CD14-positive monocyte (primary cell): ENCODE measurements around the gene TSEN34. TPM values are rescaled to one million over a fixed set of nuclear protein-coding genes. Genes with fewer than 3 reads are reported as not detected.
A peak's percentile ranks its signal among the peaks of the same experiment; 100 is the strongest.
"Not testable (repeated sequence)": the region's sequence is repeated elsewhere in the genome, so short reads cannot be mapped to it uniquely, and the experiment has no call there.

Experiments
- DNase-seq, 3 donors: peaks; one replicate each; pipeline ENCODE4 v3.0.0-alpha.2; 2011 to 2022
- H2AFZ ChIP-seq: 2 replicates; pipeline ENCODE4 v1.6.0; 2012; ENCODE audit warnings: mild to moderate bottlenecking, low read depth, low read length, inconsistent platforms; ENCODE audit not compliant: insufficient read depth, poor library complexity, severe bottlenecking
- H3K27ac ChIP-seq, 2 donors: 1 replicate in 1 of 2; 2 replicates in 1 of 2; pipeline ENCODE4 v1.5.1; 2012 to 2013; ENCODE audit warnings: low read length in 2 of 2, control low read depth in 1 of 2, inconsistent platforms in 1 of 2, low read depth in 1 of 2, mild to moderate bottlenecking in 1 of 2
- H3K27me3 ChIP-seq, 2 donors: one replicate each; pipeline versions ENCODE4 v1.6.0 to v1.6.1; 2011 to 2013; ENCODE audit warnings: low read length in 2 of 2; ENCODE audit not compliant: control insufficient read depth in 2 of 2, insufficient read depth in 2 of 2
- H3K36me3 ChIP-seq, 2 donors: replicated peaks in 1 of 2; 1 replicate in 1 of 2; 2 replicates in 1 of 2; pipeline versions ENCODE4 v1.5.1 to v1.6.1; 2012 to 2013; ENCODE audit warnings: low read length in 2 of 2, control low read depth in 1 of 2, inconsistent platforms in 1 of 2, mild to moderate bottlenecking in 1 of 2; ENCODE audit not compliant: insufficient read depth in 2 of 2, control insufficient read depth in 1 of 2
- H3K4me1 ChIP-seq, 2 donors: 1 replicate in 1 of 2; 2 replicates in 1 of 2; pipeline versions ENCODE4 v1.5.1 to v1.6.1; 2012 to 2013; ENCODE audit warnings: low read length in 2 of 2, control low read depth in 1 of 2, inconsistent platforms in 1 of 2, mild to moderate bottlenecking in 1 of 2, moderate library complexity in 1 of 2; ENCODE audit not compliant: insufficient read depth in 2 of 2, control insufficient read depth in 1 of 2
- H3K4me2 ChIP-seq: replicated peaks from 2 replicates; pipeline ENCODE3; 2012; ENCODE audit warnings: low read length, moderate library complexity, mild to moderate bottlenecking; ENCODE audit not compliant: poor library complexity, severe bottlenecking; ENCODE audit errors: extremely low read depth
- H3K4me3 ChIP-seq, 3 experiments: fragments of 200-600 bp in 1 of 3; sonication (generic) in 1 of 3; replicated peaks in 1 of 3; 1 replicate in 2 of 3; 2 replicates in 1 of 3; pipeline ENCODE4 v1.5.1; 2011 to 2013; ENCODE audit warnings: low read length in 3 of 3, mild to moderate bottlenecking in 3 of 3, control low read depth in 2 of 3, low read depth in 2 of 3, inconsistent platforms in 1 of 3, moderate library complexity in 1 of 3
- H3K79me2 ChIP-seq: 2 replicates; pipeline ENCODE4 v1.6.0; 2012; ENCODE audit warnings: mild to moderate bottlenecking, control low read depth, inconsistent platforms, low read length, moderate library complexity; ENCODE audit not compliant: insufficient read depth
- H3K9ac ChIP-seq: 2 replicates; pipeline ENCODE4 v1.6.0; 2017; ENCODE audit warnings: low read length, mild to moderate bottlenecking; ENCODE audit not compliant: insufficient read depth, poor library complexity, severe bottlenecking
- H3K9me3 ChIP-seq, 2 donors: replicated peaks in 1 of 2; 1 replicate in 1 of 2; 2 replicates in 1 of 2; pipeline versions ENCODE4 v1.5.1 to v1.6.1; 2012 to 2013; ENCODE audit warnings: low read length in 2 of 2, control low read depth in 1 of 2; ENCODE audit not compliant: control insufficient read depth in 1 of 2, insufficient read depth in 1 of 2
- H4K20me1 ChIP-seq: 2 replicates; pipeline ENCODE4 v1.6.0; 2012; ENCODE audit warnings: mild to moderate bottlenecking, low read length, control low read depth, moderate library complexity; ENCODE audit not compliant: insufficient read depth
- H3K27ac Mint-ChIP-seq, 7 donors: one replicate each; pipeline ENCODE4 v1.8.0; 2020; ENCODE audit warnings: mild to moderate bottlenecking in 7 of 7, mixed read lengths in 7 of 7, moderate library complexity in 6 of 7, inconsistent platforms in 2 of 7
- H3K27me3 Mint-ChIP-seq, 3 donors: one replicate each; pipeline ENCODE4 v1.8.0; 2021 to 2022; ENCODE audit warnings: low read depth in 3 of 3, mild to moderate bottlenecking in 3 of 3, mixed read lengths in 3 of 3, moderate library complexity in 3 of 3, inconsistent platforms in 1 of 3
- H3K36me3 Mint-ChIP-seq, 2 donors: one replicate each; pipeline ENCODE4 v1.8.0; 2020; ENCODE audit warnings: mixed read lengths in 2 of 2, inconsistent platforms in 1 of 2, mild to moderate bottlenecking in 1 of 2
- H3K4me1 Mint-ChIP-seq: one replicate; pipeline ENCODE4 v1.8.0; 2020; ENCODE audit warnings: mild to moderate bottlenecking, mixed read lengths
- H3K4me3 Mint-ChIP-seq, 2 donors: one replicate each; pipeline ENCODE4 v1.8.0; 2020; ENCODE audit warnings: mild to moderate bottlenecking in 2 of 2, mixed read lengths in 2 of 2, moderate library complexity in 1 of 2
- H3K9me3 Mint-ChIP-seq, 7 donors: one replicate each; pipeline ENCODE4 v1.8.0; 2020 to 2022; ENCODE audit warnings: mixed read lengths in 7 of 7, mild to moderate bottlenecking in 6 of 7, moderate library complexity in 6 of 7, inconsistent platforms in 2 of 7
- CTCF ChIP-seq: fragments of 200-600 bp; IDR thresholded peaks from one replicate; pipeline ENCODE4 v1.8.0; 2022; ENCODE audit warnings: antibody characterized with exemption, mild to moderate bottlenecking
- WGBS: methylation state at CpG from one replicate; pipeline ENCODE4 v1.1.5; 2013; ENCODE audit warnings: missing lambda C conversion rate; ENCODE audit not compliant: insufficient coverage; 5-methylcytosine and 5-hydroxymethylcytosine counted together
- intact Hi-C, 2 donors: fragments of 100-400 bp; cut with micrococcal nuclease; formaldehyde crosslinking; loops; one replicate each; pipeline versions ENCODE4 v1.15.0 to v1.15.1; 2023
- polyA plus RNA-seq, 3 donors: library from polyadenylated mRNA; depleted of rRNA in 1 of 3; unstranded in 2 of 3; stranded (reverse) in 1 of 3; fragments of 300-500 nt in 2 of 3; fragments of >200 nt in 1 of 3; fragmentation: Illumina TruSeq in 2 of 3; gene quantifications; 1 replicate in 2 of 3; 2 replicates in 1 of 3; pipeline ENCODE4 v1.2.3, GENCODE V29; 2012 to 2021

The TSEN34 gene
- polyA plus RNA-seq, 3 donors, result 59.3 to 125 (median 109) TPM

GRCh38 chr19:54218259-54218658 lies 27.2 kb downstream of the TSEN34 start:
- H3K27me3 ChIP-seq, result no peaks in the 10 kb centered on the region
- no peaks in the 10 kb centered on the region for H3K9me3 ChIP-seq
- no peaks in the 10 kb centered on the region for H3K9me3 Mint-ChIP-seq
- peaks cover 36 to 41% of the 10 kb centered on the region in 2 donors for H3K36me3 ChIP-seq
- peaks cover 61% of the 10 kb centered on the region for H3K4me1 Mint-ChIP-seq
- H3K4me3 Mint-ChIP-seq, result peak overlapping the region in 1 of 2 donors; percentile 4
- DNase-seq, result no peak
- peak overlapping the region; percentile 3 for H3K4me2 ChIP-seq
- 96% methylated on average over 8 of the region's 8 CpGs for WGBS
- no peak overlapping the region for H2AFZ ChIP-seq
- no peak overlapping the region for H3K9ac ChIP-seq
- H3K27me3 Mint-ChIP-seq, result peaks cover 0 to 3% (median 0%) of the 10 kb centered on the region in 3 donors
- H3K36me3 Mint-ChIP-seq, result peaks cover 50 to 53% of the 10 kb centered on the region in 2 donors
- peaks cover 26% of the 10 kb centered on the region for H4K20me1 ChIP-seq
- H3K4me1 ChIP-seq, result peaks cover 38 to 63% of the 10 kb centered on the region in 2 donors
- TF ChIP-seq CTCF, result no peak
- intact Hi-C loops, result no loop called here
- no peak overlapping the region for H3K4me3 ChIP-seq
- peaks cover 34% of the 10 kb centered on the region for H3K79me2 ChIP-seq
- peak overlapping the region; percentile 7 to 82 (median 63) for H3K27ac Mint-ChIP-seq
- H3K27ac ChIP-seq, result peak overlapping the region; percentile 29 to 36

- peak overlapping the region in 5 of 7 donors; percentile 32 to 70 (median 64) for H3K27ac Mint-ChIP-seq
- H3K9me3 Mint-ChIP-seq, result no peaks in the 10 kb centered on the region
- peaks cover 36 to 41% of the 10 kb centered on the region in 2 donors for H3K36me3 ChIP-seq
- peak overlapping the region; percentile 23 to 36 for H3K27ac ChIP-seq
- H3K27me3 Mint-ChIP-seq, result peaks cover 0 to 3% (median 0%) of the 10 kb centered on the region in 3 donors
- peaks cover 33% of the 10 kb centered on the region for H3K79me2 ChIP-seq
- 98% methylated on average over 18 of the region's 27 CpGs for WGBS
- peaks cover 46 to 72% of the 10 kb centered on the region in 2 donors for H3K4me1 ChIP-seq
- H3K4me1 Mint-ChIP-seq, result peaks cover 66% of the 10 kb centered on the region
- peak overlapping the region in 1 of 2 donors; percentile 48 for H3K4me3 Mint-ChIP-seq
- H3K4me3 ChIP-seq, result peak overlapping the region in 1 of 3 experiments; percentile 28
- intact Hi-C loops, result no loop called here
- DNase-seq, result no peak
- no peaks in the 10 kb centered on the region for H3K27me3 ChIP-seq
- H3K4me2 ChIP-seq, result no peak overlapping the region
- peaks cover 48 to 51% of the 10 kb centered on the region in 2 donors for H3K36me3 Mint-ChIP-seq
- H4K20me1 ChIP-seq, result peaks cover 26% of the 10 kb centered on the region
- H3K9ac ChIP-seq, result no peak overlapping the region
- no peak for TF ChIP-seq CTCF
- no peak overlapping the region for H2AFZ ChIP-seq
- no peaks in the 10 kb centered on the region for H3K9me3 ChIP-seq
Observed at GRCh38 chr19:54218960-54219661, 28.0 kb downstream of the TSEN34 start.

- Mint-ChIP-seq H3K36me3 (peaks cover 46 to 51% of the 10 kb centered on the region in 2 donors), H3K4me1 (peaks cover 68% of the 10 kb centered on the region)
- H2AFZ ChIP-seq, H3K27me3 ChIP-seq, H3K9me3 Mint-ChIP-seq, intact Hi-C loops, H3K4me3 Mint-ChIP-seq, DNase-seq, H3K27ac ChIP-seq, H3K27ac Mint-ChIP-seq, H3K4me2 ChIP-seq, H3K27me3 Mint-ChIP-seq, H3K9ac ChIP-seq, H3K9me3 ChIP-seq: not testable (repeated sequence)
- no CpG with 5 or more reads among the region's 5 CpGs for WGBS
- Histone ChIP-seq H3K36me3 (peaks cover 36 to 41% of the 10 kb centered on the region in 2 donors), H4K20me1 (peaks cover 26% of the 10 kb centered on the region), H3K79me2 (peaks cover 33% of the 10 kb centered on the region), H3K4me3 (peak overlapping the region in 1 of 3 experiments; percentile 28), H3K4me1 (peaks cover 50 to 78% of the 10 kb centered on the region in 2 donors)
Observed at GRCh38 chr19:54219702-54220101, 28.6 kb downstream of the TSEN34 start.
